GM12865 (cell line): Measurements from ENCODE around the gene BTG4.

Experiments used
- DNase-seq: peaks from one replicate; pipeline ENCODE4 v3.0.0; 2010; ENCODE audit warnings: low read depth
- H3K4me3 ChIP-seq: 2 replicates; pipeline ENCODE4 v1.5.1; 2011; ENCODE audit warnings: mild to moderate bottlenecking, low read depth, low read length, control low read depth
- CTCF ChIP-seq: IDR thresholded peaks from 2 replicates; pipeline ENCODE4 v1.5.1; 2011; ENCODE audit warnings: low read length, control low read depth, low read depth, inconsistent platforms; ENCODE audit not compliant: insufficient read depth; ENCODE audit errors: missing control alignments

BTG4 gene

GRCh38 chr11:111462329-111462728 is 49.9 kb downstream of the BTG4 start:
- no peak overlapping the region for H3K4me3 ChIP-seq
- no peak for TF ChIP-seq CTCF
- no peak for DNase-seq

- no peak for DNase-seq
- H3K4me3 ChIP-seq: no peak overlapping the region
- no peak for TF ChIP-seq CTCF
Observed at GRCh38 chr11:111461460-111462235, 50.5 kb downstream of the BTG4 start.

- H3K4me3 ChIP-seq: no peak overlapping the region
- no peak for DNase-seq
- no peak for TF ChIP-seq CTCF
Observed at GRCh38 chr11:111460856-111461255, 51.3 kb downstream of the BTG4 start.

- no peak overlapping the region for H3K4me3 ChIP-seq
- no peak for TF ChIP-seq CTCF
- DNase-seq: no peak
Observed at GRCh38 chr11:111460340-111460739, 51.8 kb downstream of the BTG4 start.

GRCh38 chr11:111459506-111460270 is 52.5 kb downstream of the BTG4 start:
- no peak overlapping the region for H3K4me3 ChIP-seq
- DNase-seq: no peak
- TF ChIP-seq CTCF: no peak

- TF ChIP-seq CTCF: no peak
- no peak overlapping the region for H3K4me3 ChIP-seq
- DNase-seq: no peak
Observed at GRCh38 chr11:111457731-111458368, 54.3 kb downstream of the BTG4 start.
